HG02610 (cell line): ENCODE measurements around the gene OPALIN.

Experiments
- ATAC-seq: cut with Tn5 transposase; IDR thresholded peaks from one replicate; pipeline ENCODE4 v1.9.1; 2021; ENCODE audit warnings: mild to moderate bottlenecking, moderate library complexity; ENCODE audit not compliant: unreplicated experiment

Gene OPALIN

GRCh38 chr10:96301616-96302015, 57.2 kb downstream of the OPALIN start:
- no peak for ATAC-seq

- ATAC-seq: no peak
Measured at GRCh38 chr10:96299383-96299782, 59.4 kb downstream of the OPALIN start.

DNA sequence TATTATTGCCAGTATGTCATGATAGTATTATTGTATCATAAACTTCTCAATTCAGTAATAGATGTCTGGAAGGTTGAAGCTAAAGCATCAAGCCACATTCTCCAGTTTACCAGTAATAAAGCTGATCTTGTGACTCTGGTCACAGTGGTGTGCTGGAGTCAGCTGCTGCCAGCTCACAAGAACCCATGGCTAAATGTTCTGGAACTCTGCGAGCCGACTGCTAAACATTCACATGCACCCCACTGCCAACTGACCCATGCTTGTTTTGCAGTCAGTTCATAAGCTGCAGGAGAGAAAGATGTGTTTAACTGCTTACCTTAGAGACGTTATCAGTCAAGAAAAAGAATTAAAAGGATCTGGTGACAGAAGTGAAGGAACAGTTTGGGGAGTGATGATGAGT, 60.4 kb downstream of the OPALIN start:
- no peak for ATAC-seq

DNA sequence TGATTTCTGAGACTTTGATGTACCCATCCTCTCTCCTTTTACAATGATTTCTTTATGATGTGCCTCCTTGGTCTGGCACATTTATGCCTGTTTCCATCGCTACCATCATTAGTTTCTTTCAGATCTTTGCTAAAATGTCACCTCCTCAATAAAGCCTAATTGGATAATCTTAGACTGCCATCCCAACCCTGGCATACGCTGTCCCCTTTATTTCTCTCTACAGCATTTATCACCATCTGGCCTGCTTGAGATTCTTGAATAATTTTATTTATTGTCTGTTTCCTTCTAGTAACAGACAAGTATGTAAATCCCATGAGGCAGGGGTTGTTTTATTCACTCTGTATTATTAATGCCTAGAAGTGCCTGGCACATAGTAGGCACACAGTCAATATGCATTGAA, 61.3 kb downstream of the OPALIN start:
- ATAC-seq: no peak

DNA sequence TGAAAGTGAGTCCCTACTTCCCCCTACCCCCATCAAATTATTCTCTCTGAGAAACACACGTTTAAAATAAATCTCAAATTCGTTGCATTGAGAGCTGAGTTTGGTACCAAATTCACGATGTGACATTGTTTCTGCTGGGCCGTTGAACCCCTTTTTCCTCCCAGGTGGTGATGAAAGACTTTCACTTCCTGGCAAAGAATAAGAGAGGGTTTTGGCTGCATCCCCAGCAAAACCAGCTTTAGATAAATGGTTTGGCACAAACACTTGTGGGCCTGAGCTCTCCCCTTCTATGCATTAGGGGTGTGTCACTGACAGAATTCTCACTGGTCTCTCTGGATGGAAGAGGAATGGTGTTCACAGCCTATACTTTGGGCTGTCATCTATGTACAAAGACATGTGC, 63.3 kb downstream of the OPALIN start:
- no peak for ATAC-seq
